Epithelial cell of esophagus (primary cell): ENCODE measurements around the gene OSBPL9.

Experiments
- DNase-seq: peaks from one replicate; pipeline ENCODE4 v3.0.0; 2010; ENCODE audit warnings: low read depth
- H3K4me3 ChIP-seq: 2 replicates; pipeline ENCODE4 v1.5.1; 2011; ENCODE audit warnings: mild to moderate bottlenecking, low read length, control low read depth
- TF ChIP-seq, protein P1 (sequence below): IDR thresholded peaks from 2 replicates; pipeline ENCODE4 v1.5.1; 2011; ENCODE audit warnings: low read depth, mild to moderate bottlenecking, low read length, control low read depth, inconsistent platforms; ENCODE audit not compliant: insufficient read depth; ENCODE audit errors: missing control alignments

Gene OSBPL9

DNA sequence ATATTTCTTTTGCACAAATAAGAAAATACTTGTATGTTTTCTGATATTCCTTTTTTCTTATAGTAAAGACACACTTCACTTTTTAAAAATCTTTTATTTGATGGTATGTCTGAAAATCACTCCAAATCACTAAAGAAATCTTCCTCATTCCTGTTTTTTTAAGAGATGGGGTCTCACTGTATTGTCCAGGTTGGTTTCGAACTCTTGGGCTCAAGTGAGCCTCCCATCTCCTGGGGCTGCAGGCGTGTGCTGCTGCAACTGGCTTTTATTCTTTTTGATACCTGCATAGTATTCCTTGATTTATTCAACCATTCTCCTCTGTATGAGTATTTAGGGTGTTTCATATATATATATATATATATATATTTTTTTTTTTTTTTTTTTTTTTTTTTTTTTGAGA is 88.1 kb downstream of the OSBPL9 start:
- DNase-seq = no peak
- H3K4me3 ChIP-seq = no peak overlapping the region
- TF ChIP-seq, protein P1, sequence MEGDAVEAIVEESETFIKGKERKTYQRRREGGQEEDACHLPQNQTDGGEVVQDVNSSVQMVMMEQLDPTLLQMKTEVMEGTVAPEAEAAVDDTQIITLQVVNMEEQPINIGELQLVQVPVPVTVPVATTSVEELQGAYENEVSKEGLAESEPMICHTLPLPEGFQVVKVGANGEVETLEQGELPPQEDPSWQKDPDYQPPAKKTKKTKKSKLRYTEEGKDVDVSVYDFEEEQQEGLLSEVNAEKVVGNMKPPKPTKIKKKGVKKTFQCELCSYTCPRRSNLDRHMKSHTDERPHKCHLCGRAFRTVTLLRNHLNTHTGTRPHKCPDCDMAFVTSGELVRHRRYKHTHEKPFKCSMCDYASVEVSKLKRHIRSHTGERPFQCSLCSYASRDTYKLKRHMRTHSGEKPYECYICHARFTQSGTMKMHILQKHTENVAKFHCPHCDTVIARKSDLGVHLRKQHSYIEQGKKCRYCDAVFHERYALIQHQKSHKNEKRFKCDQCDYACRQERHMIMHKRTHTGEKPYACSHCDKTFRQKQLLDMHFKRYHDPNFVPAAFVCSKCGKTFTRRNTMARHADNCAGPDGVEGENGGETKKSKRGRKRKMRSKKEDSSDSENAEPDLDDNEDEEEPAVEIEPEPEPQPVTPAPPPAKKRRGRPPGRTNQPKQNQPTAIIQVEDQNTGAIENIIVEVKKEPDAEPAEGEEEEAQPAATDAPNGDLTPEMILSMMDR = no peak

- TF ChIP-seq, protein P1 = no peak
- no peak overlapping the region for H3K4me3 ChIP-seq
- DNase-seq = peak; percentile 34
Measured at GRCh38 chr1:51708911-51709760, 92.2 kb downstream of the OSBPL9 start.

- DNase-seq = no peak
- TF ChIP-seq, protein P1 = no peak
- H3K4me3 ChIP-seq = no peak overlapping the region
Measured at GRCh38 chr1:51709951-51710350, 93.1 kb downstream of the OSBPL9 start.

DNA sequence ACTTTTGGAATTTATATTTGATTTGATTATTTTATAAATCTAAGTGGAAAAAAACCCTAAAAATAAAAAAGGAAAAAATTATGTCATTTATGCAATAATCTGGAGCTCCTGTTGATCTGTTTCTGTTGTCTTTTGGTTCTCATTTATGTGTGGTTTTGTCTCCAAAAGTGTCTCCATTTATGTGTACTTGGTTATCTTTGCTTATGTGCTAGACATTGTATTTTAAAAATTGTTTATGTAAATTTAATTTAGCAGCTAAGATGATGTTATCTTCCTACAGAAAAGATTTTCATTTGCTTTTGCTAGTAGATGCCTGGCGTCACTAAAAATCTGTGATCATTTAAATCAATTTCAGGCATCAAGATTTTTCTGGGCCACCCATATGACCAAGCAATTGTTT is 95.7 kb downstream of the OSBPL9 start:
- H3K4me3 ChIP-seq = no peak overlapping the region
- TF ChIP-seq, protein P1 = no peak
- DNase-seq = no peak

DNA sequence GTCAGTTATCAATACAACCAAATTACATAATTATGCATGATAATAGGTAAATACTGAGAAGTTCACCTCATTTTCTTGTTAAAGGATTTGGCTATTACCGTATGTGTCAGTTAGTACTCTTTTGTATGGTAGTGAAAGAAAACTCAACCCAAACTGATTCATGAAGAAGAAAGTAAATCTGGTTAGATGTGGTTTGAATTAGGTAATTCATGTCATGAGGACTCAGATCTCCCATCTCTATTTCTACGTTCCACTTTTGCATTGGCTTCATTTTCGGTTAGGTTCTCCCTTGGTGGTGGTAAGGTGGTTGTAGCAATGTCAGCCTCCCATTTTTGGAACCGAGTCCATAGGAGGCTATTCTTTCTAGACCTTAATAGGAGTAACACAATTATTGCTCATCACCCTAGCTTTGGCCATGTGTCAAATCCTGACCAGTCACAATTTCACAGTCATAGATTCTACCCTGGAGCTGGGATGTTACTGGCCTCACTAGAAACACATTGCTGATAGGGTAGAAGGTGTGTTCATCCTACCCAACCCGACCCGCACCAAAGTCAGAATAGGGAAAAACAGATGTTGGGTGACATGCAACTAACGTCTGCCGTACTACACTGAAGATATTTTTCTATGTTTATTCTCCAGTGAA is 97.6 kb downstream of the OSBPL9 start:
- TF ChIP-seq, protein P1 = no peak
- no peak for DNase-seq
- H3K4me3 ChIP-seq = no peak overlapping the region

DNA sequence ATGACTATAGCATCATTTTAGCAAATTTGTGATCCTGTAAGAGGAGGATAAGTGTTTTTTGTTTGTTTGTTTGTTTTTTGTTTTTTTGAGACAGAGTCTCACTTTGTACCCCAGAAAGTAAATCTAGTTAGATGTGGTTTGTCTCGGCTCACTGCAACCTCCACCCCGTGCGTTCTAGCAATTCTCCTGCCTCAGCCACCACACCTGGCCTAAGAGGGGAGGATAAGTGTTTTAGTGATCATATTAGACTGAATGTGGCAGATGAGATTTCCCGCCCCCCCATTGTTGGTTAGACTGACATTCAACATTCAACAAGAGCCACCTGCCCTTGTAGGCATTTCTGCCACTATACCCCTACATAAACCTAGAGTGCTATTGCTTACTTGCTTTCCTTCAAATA is 98.5 kb downstream of the OSBPL9 start:
- TF ChIP-seq, protein P1 = no peak
- DNase-seq = no peak
- no peak overlapping the region for H3K4me3 ChIP-seq
